Hematopoietic multipotent progenitor cell treated with erythropoietin and hydrocortisone succinate and interleukin-3 and kit ligand, for 17 days (in vitro differentiated cells): ENCODE results near the gene RAB3D.
A peak's percentile ranks its signal among the peaks of the same experiment; 100 is the strongest.

Experiments
- DNase-seq: peaks from one replicate; pipeline ENCODE4 v3.0.0-alpha.2; 2015; ENCODE audit warnings: low spot score

RAB3D gene

DNA sequence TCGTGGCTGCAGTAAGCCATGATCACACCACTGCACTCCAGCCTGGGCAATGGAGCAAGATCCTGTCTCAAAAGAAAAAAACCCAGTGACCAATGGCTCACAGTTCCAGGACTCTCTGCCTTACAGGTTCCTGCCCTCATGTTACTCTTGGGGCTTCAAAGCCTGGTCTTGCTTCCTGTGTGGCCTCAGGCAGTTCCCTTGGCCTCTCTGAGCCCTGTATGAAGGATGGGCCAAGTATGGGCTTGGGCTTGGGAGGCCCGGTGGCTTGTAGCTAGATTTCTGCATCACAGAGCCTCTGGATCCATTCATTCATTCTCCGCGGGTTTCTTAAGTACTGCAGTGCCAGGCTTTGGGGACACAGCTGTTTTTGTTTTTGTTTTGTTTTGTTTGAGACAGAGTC, 44.3 kb downstream of the RAB3D start:
- DNase-seq: no peak

DNA sequence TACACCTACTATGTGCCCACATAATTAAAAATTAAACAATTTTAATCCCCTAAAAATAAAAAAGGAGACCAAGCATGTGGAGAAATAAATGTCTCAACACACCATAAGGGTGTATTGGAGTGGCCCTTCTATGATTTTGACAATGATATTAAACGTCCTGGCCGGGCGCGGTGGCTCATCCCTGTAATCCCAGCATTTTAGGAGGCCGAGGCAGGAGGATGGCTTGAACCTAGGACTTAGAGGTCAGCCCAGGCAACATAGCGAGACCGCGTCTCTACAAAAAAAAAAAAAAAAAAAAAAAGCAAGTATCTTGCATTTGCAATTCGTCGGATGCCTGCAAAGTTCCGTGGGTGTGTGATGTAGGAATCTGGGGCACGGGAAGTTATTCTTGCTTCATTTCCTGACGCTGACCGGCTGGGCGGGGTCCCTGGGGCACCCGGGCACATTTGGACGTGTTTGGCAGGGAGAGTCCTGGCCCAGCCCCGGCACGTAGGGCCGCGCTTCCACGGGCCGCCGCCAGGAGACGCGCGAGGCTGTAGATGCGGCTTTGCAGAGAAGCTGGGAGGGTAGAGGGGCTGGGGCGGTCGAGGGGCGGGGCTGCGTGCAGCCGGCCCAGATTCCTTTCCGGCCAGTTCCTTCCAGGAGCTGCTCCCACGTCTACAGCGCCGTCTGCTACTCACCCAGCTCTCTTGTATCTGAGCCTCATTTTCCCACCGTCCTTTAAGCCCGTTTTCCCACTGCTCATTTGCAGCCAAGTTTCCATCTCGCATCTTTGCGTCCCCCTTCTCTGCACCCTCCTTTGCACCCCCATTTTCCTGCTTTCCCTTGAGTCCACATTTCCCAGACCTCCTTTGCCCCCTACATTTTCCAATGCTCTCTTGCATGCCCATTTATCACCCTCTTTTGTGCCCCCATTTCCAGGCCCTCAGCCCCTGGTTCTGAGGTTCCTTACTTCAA, 45.7 kb downstream of the RAB3D start:
- DNase-seq: peak; percentile 59

DNA sequence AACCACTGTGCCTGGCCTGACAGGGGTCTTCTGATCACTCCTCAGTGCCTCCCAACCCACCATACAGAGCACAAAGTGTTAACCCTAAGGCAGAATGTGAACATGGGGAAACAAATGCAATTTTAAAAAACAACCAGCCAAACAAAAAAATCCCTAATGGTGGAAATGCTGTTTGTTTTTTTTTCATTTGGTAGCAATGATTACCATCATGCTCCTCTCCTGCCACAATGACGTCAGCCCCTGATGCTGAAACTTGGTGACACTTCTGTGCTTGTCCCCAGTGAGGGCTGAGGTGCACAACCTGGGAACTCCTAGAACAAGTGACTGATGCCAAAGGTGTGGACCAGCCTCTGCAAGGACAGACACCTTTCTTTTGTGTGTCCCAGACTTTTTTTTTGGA, 47.5 kb downstream of the RAB3D start:
- no peak for DNase-seq

DNA sequence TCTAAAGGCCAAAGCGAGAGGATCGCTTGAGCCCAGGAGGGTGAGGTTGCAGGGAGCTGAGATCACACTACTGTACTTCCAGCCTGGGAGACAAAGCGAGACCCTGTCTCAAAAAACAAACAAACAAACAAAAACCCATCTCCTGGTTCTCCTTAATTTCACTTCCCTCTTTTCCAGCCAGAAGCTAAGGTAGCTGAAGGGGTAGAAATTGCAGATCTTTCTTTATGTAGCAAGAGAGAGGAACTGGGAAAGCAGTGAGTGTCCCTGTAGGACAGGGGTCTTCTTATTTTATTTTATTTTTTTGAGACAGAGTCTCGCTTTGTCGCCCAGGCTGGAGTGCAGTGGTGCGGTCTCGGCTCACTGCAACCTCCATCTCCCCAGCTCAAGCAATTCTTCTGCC, 48.0 kb downstream of the RAB3D start:
- no peak for DNase-seq

DNA sequence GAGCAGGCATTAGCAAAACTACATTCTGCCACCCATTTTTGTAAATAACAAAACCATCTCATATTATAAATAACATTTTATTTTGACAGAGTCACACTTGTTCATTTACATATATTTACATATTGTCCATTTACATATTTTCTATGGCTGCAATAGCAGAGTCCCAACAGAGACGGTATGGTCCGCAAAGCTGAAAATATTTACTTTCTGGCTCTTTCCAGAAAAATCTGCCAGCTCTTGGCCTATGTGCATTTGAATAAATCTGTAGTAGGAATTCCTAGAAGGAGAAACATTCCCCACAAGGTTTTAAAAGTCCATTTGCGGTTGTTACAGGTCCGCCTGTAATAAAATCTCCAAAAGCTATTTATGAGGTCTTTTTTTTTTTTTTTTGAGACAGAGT, 49.2 kb downstream of the RAB3D start:
- DNase-seq: no peak

DNA sequence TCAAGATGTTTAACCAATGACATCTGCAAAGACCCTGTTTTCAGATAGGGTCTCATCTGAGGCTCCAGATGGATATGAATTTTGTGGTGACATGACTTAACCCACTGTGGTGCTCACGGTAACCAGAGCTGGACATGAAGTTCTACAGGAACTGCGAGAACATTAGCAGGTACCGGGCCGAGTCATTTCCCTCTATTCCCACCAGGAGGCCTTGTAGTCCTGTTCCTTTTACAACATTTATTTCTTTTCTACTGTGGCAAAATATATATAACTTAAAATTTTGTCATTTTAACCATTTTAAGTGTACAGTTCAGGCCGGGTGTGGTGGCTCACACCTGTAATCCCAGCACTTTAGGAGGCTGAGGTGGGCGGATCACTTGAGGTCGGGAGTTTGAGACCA, 51.1 kb downstream of the RAB3D start:
- DNase-seq: no peak

DNA sequence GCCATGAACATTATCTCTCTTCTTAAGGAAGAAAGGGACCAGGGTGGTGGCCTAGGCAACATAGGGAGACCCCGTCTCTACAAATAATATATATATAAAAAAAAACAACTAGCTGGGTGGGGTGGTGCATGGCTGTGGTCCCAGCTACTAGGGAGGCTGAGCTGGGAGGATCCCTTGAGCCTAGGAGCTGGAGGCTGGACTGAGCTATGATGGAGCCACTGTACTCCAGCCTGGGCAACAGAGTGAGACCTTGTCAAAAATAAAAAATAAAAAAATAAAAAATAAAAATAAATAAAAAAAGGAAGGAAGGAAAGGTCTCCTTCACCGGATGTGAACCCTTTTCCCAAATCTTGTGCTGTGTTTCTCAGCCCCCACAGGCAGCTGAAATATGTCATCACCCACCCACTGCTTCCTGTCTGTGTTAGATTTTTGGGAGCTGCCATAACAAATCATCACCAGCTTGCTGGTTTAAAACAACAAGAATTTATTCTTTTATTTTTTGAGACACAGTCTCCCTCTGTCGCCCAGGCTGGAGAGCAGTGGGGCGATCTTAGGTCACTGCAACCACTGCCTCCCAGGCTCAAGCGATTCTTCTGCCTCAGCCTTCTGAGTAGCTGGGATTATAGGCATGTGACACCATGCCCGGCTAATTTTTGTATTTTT, 53.0 kb downstream of the RAB3D start:
- DNase-seq: no peak

DNA sequence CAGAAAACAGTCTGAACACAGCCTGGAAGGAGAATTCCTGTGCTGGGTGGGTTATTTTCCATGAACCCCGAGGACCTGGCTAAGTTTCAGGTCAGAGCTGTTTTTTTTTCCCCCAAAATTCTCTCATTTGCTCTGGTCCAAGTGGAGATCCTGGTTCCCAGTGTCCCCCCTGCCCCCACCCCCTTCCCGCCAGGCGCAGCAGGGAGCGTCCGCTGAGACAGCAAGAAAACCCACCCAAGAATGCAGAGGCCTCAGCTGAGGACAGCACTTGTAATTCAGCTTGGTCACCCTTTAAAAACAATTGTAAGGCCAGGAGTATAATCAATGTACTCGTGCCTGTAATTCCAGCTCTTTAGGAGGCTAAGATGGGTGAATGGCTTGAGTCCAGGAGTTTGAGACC, 54.9 kb downstream of the RAB3D start:
- DNase-seq: no peak

DNA sequence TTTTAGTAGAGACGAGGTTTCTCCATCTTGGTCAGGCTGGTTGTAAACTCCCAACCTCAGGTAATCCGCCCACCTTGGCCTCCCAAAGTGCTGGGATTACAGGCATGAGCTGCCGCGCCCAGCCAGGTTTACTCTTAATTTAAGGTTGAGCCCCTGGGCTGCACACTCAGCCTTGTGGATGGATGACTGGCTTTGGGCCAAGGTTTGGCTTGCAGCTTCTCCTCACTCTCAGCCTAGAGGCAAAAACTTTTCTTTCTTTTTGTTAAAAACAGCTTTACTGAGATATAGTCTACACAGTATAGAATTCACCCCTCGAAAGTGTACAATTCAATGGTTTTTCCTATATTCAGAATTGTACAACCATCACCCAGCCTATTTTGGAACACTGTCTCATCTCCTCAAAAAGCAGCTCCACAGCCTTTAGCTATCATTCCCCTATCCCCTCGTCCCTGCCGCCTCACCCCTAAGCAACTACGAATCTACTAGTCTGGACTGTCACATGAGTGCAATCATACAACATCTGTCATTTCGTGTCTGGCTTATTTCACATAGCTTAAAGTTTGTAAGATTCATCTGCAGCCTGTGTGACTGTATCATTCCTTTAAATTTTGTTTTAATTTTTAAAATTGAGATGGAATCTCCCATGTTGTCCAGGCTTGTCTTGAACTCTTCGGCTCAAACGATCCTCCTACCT, 58.0 kb downstream of the RAB3D start:
- DNase-seq: no peak

DNA sequence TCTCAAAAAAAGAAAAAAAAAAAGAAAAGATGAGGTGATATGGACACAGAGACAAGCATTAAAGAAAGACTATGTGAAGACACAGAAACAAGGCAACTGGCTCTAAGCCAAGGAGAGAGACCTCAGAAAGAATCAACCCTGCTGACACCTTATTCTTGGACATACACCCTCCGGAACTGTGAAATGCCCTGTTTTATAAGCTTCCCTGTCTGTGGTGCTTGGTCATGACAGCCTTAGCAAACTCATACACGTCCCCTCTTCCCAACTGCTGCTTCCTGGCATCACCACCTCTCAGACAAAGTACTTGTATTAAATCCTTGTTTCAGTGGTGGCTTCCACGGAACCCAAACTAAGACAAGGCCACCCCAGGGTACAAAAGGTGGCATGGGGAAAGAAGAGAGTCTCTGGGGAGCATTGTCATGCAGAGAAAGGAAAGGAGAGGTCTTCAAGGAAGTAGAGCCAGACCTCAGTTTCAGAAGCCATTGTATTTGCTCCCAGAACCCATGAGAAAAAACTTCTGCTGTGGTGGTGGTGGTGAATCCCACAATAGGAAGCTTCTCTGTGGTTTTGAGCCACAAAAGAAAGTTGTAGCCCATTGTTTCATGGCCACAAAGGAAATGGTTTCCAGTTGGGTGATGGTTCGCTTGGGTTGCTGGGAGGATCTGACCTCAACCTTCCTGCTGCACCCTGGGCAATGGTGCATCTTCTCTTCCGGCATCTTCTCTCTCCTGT, 59.8 kb downstream of the RAB3D start:
- DNase-seq: no peak

DNA sequence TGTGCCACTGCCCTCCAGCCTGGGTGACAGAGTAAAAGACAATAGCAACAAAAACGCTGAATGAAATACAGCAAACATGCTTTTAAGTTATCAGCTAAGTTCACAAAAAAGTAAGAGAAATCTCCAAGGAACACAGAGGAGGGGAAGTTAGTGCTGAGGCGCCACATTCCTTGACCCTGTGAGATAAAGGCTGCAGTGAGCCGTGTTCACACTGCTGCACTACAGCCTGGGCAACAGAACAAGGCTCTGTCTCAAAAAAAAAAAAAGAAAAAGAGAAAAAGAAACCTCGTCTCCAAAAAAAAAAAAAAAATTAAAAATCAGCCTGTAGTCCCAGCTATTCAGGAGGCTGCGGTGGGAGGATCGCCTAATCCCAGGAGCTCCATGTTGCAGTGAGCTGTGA, 60.8 kb downstream of the RAB3D start:
- DNase-seq: no peak

DNA sequence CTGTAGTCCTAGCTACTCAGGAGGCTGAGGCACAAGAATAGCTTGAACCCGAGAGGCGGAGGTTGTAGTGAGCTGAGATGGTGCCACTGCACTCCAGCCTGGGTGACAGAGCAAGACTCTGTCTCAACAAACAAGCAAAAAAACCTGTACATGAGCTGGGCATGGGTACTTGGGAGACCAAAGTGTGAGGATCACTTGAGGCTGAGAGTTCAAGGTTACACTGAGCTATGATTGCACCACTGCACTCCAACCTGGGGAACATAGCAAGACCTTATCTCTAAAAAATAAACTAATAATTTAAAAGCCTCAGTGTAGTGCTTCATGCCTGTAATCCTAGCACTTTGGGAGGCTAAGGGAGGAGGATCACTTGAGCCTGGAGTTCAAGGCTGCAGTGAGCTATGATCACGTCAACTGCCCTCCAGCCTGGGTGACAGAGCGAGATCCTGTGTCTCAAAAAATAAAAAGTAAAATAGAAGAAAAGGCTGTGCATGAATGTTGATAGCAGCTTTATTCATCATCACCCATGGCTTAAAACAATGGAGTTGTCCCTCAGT, 64.8 kb downstream of the RAB3D start:
- no peak for DNase-seq

DNA sequence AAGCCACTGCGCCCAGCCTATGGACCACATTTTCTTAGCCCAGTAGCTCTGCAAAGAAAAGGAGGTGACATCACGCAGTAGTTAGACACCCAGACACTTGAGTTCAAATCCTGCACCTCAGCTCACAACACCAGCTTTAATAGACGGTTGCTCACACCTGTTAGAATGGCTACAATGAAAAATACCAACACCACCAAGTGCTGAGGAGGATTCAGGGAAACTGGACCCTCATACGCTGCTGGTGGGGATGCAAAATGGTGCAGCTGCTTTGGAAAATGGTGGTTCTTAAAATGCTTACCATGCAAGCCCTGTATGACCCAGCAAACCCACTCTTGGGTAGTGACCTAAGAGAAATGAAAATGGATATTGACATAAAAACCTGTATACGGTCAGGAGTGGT, 65.5 kb downstream of the RAB3D start:
- DNase-seq: no peak

DNA sequence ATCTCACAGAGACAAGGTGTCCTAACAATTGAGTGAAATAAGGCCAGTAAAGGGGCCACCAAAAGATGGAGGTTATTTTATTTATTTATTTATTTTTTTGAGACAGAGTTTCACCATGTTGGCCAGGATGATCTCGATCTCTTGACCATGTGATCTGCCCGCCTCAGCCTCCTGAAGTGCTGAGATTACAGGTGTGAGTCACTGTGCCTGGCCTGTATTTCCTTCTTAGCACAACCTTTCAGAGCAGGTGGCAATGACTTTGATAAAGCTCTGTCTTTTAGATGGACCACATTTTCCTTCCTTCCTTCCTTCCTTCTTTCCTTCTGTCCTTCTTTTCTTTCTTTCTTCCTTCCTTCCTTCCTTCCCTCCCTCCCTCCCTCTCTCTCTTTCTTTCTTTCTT, 66.2 kb downstream of the RAB3D start:
- DNase-seq: no peak
